Measurements from ENCODE around the gene ADAMTS13.
A peak's percentile ranks its signal among the peaks of the same experiment; 100 is the strongest.

Gene ADAMTS13

GRCh38 chr9:133467101-133467500 lies 44.9 kb downstream of the ADAMTS13 start:
- Histone ChIP-seq H3K79me2 (ENCODE audit: insufficient read depth, low read length) (no peaks in the 10 kb centered on the region), H3K9me2 (ENCODE audit: low read depth, low read length) (no peaks in the 10 kb centered on the region), H3K9ac (ENCODE audit: low read length) (no peak overlapping the region), H3K4me1 (ENCODE audit: insufficient read depth, low read length, severe bottlenecking) (no peaks in the 10 kb centered on the region), H3K36me3 (ENCODE audit: insufficient read depth, low read length) (peaks cover 8% of the 10 kb centered on the region; the same call in 1 of the 2 replicates), H3K27ac (ENCODE audit: low read depth, low read length, poor library complexity, severe bottlenecking) (no peak overlapping the region), H3F3A (ENCODE audit: insufficient read depth, low read length) (no peaks in the 10 kb centered on the region), H4K20me1 (ENCODE audit: insufficient read depth, low read length) (no peaks in the 10 kb centered on the region), H3K4me2 (ENCODE audit: low read length) (no peak overlapping the region), H3K9me3 (ENCODE audit: low read length) (no peaks in the 10 kb centered on the region), H2AFZ (ENCODE audit: low read length) (no peak overlapping the region), H3K27me3 (ENCODE audit: insufficient read depth, low read length) (no peaks in the 10 kb centered on the region; the same call in 1 of the 2 replicates), H3K4me3 (ENCODE audit: low read depth, low read length, poor library complexity, severe bottlenecking) (no peak overlapping the region)
- TF ChIP-seq CTCF (IDR thresholded peaks at IDR 0.05; ENCODE audit: low read length) (peak; percentile 23; the same call in 1 of the 2 replicates), EZH2 (IDR thresholded peaks at IDR 0.05; ENCODE audit: borderline replicate concordance, low read length) (no peak)

- no peak overlapping the region for H3K9ac ChIP-seq (ENCODE audit: low read length)
- no peaks in the 10 kb centered on the region for H4K20me1 ChIP-seq (ENCODE audit: insufficient read depth, low read length)
- H3K36me3 ChIP-seq (ENCODE audit: insufficient read depth, low read length) = peaks cover 19% of the 10 kb centered on the region; the same call in 1 of the 2 replicates
- no peaks in the 10 kb centered on the region for H3K9me2 ChIP-seq (ENCODE audit: low read depth, low read length)
- no peaks in the 10 kb centered on the region for H3K79me2 ChIP-seq (ENCODE audit: insufficient read depth, low read length)
- no peaks in the 10 kb centered on the region for H3K4me1 ChIP-seq (ENCODE audit: insufficient read depth, low read length, severe bottlenecking)
- no peak overlapping the region for H2AFZ ChIP-seq (ENCODE audit: low read length)
- H3K9me3 ChIP-seq (ENCODE audit: low read length) = no peaks in the 10 kb centered on the region
- no peak overlapping the region for H3K4me2 ChIP-seq (ENCODE audit: low read length)
- H3K27ac ChIP-seq (ENCODE audit: low read depth, low read length, poor library complexity, severe bottlenecking) = no peak overlapping the region
- TF ChIP-seq CTCF (IDR thresholded peaks at IDR 0.05; ENCODE audit: low read length) (no peak), EZH2 (IDR thresholded peaks at IDR 0.05; ENCODE audit: borderline replicate concordance, low read length) (no peak)
- no peaks in the 10 kb centered on the region; the same call in 1 of the 2 replicates for H3K27me3 ChIP-seq (ENCODE audit: insufficient read depth, low read length)
- H3K4me3 ChIP-seq (ENCODE audit: low read depth, low read length, poor library complexity, severe bottlenecking) = no peak overlapping the region
- H3F3A ChIP-seq (ENCODE audit: insufficient read depth, low read length) = no peaks in the 10 kb centered on the region
Observed at GRCh38 chr9:133468374-133468773, 46.2 kb downstream of the ADAMTS13 start.

- Histone ChIP-seq H3K9me3 (ENCODE audit: low read length) (no peaks in the 10 kb centered on the region), H3K27ac (ENCODE audit: low read depth, low read length, poor library complexity, severe bottlenecking) (no peak overlapping the region), H3K27me3 (ENCODE audit: insufficient read depth, low read length) (no peaks in the 10 kb centered on the region; the same call in 1 of the 2 replicates), H3K9ac (ENCODE audit: low read length) (no peak overlapping the region), H2AFZ (ENCODE audit: low read length) (no peak overlapping the region), H3K36me3 (ENCODE audit: insufficient read depth, low read length) (peaks cover 19% of the 10 kb centered on the region; the same call in 1 of the 2 replicates), H3K4me2 (ENCODE audit: low read length) (no peak overlapping the region), H3K9me2 (ENCODE audit: low read depth, low read length) (no peaks in the 10 kb centered on the region), H3K79me2 (ENCODE audit: insufficient read depth, low read length) (no peaks in the 10 kb centered on the region), H4K20me1 (ENCODE audit: insufficient read depth, low read length) (no peaks in the 10 kb centered on the region), H3F3A (ENCODE audit: insufficient read depth, low read length) (no peaks in the 10 kb centered on the region), H3K4me1 (ENCODE audit: insufficient read depth, low read length, severe bottlenecking) (no peaks in the 10 kb centered on the region), H3K4me3 (ENCODE audit: low read depth, low read length, poor library complexity, severe bottlenecking) (no peak overlapping the region)
- TF ChIP-seq EZH2 (IDR thresholded peaks at IDR 0.05; ENCODE audit: borderline replicate concordance, low read length) (no peak), CTCF (IDR thresholded peaks at IDR 0.05; ENCODE audit: low read length) (no peak)
Observed at GRCh38 chr9:133468777-133469421, 46.7 kb downstream of the ADAMTS13 start.
